A549 treated with DMSO at 1 μM for 4 hours (cell line): ENCODE results near the gene ADGRB3. TPM values are rescaled to one million over a fixed set of nuclear protein-coding genes. Genes with fewer than 3 reads are reported as not detected.

Experiments used
- total RNA-seq: library from RNA; stranded (reverse); fragments of 200-300 nt; extraction: Qiagen RNA extraction; gene quantifications from 5 replicates; pipeline ENCODE4 v1.2.3, GENCODE V29; 2022; ENCODE audit warnings: low read depth

Gene ADGRB3
- not detected in 5 replicates for total RNA-seq

DNA sequence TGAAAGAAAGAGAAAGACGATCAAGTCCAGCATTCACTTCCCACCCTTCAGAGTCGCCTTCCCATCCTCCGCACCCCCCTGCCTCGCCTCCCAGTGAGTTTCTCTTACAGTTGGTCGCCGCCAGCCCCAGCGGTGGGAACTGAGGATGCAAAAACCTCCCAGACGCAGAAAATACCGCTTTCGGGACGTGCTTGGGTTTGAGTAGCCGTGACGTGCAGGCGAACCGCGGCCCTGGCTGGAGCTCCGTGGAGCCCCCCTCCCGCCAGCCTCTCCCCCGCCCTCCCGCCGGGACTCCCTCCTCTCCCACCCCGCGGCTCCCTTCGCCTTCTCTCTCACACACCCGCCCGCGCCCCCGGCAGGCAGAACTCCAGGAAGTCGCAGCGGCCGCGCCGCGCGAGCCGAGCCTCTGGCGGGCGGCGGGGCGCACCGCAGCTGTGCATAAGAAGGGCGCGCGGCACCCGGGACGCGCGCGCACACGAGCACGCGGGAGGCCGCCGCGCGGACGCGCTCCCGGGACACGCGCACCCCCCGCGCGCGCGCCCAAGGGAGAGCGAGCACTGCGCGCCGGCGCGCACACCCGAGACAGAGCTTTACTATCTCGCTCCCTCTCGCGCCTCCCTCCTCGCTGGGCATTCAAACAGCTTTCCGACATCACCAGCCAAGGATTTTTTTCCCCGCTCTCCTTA is at the start of gene ADGRB3:
Gene ADGRB3, plus strand, starts transcription at position 557 of the 686 bp plus-strand sequence. CDS start 3,394 bp downstream, outside the sequence.

